ENCODE results near the gene UGT1A6. TPM values are rescaled to one million over a fixed set of nuclear protein-coding genes. Genes with fewer than 3 reads are reported as not detected.

The UGT1A6 gene
- total RNA-seq, 2 donors from 2014 or later: not detected

DNA sequence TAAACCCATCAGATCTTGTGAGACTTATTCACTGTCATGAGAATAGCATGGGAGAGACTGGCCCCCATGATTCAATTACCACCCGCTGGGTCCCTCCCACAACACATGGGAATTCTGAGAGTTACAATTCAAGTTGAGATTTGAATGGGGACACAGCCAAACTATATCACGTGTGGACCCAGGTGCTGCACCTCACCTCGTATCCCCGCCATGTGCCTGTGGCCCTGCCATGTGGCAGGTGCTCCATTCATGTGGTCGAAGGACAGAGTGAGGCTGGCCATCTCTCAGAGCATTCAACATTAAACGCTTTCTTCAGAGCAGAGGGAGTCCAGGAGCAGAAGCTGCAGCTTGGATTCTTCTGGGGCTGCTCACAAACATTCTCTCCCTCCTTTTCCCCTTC, 117.7 kb downstream of the UGT1A6 start:
- DNase-seq (ENCODE audit: low spot score): peak; percentile 25

GRCh38 chr2:233811087-233811486, 118.4 kb downstream of the UGT1A6 start:
- peak; percentile 26 for DNase-seq (ENCODE audit: low spot score)
- intact Hi-C loops (cut with DNase I): no loop called here

More for the DNA sequence above, 117.7 kb downstream of the UGT1A6 start:
- intact Hi-C loops (cut with DNase I): no loop called here

- intact Hi-C loops (cut with DNase I): no loop called here
- DNase-seq (ENCODE audit: low spot score): peak; percentile 53
Measured at GRCh38 chr2:233811732-233812131, 119.0 kb downstream of the UGT1A6 start.

DNA sequence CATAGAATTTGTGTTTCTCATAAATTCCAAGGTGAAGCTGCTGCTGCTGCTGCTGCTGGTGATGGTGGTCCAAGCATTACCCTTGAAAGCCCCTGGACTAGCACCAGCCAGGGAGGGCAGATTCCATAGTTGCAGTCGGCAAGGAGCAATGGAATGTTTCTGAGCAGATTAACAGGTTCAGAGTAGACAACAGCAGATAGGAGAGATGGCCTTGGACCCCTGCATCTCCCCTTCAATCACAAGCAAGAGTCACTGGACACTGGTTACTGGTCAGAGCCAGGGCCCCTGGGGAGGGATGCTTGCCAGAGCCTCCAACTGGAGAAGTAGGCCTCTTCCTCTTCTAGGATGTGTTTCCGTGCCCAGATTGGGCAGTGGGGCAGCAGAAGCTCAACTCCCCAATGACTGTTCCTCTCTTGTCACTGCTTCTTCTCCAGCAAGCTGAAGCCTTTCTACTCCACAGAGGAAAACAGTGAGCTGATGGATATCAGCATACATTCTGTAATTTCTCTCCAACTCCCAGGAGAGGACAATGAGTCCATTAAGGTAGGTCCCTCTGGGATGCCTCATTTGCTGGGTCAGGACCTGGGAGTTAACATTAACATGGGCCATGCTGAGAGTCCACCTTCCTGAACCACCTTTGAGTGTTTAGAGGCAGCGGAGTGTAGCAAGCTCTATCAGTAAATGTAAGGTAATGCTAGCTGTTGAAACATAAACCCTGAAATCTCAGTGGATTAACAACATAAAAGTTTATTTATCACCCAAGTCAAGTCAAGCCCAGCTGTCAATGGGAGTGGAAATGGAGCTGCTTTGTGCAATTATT, 120.8 kb downstream of the UGT1A6 start:
- peak; percentile 50 for DNase-seq (ENCODE audit: low spot score)
- intact Hi-C loops (cut with DNase I): no loop called here

DNA sequence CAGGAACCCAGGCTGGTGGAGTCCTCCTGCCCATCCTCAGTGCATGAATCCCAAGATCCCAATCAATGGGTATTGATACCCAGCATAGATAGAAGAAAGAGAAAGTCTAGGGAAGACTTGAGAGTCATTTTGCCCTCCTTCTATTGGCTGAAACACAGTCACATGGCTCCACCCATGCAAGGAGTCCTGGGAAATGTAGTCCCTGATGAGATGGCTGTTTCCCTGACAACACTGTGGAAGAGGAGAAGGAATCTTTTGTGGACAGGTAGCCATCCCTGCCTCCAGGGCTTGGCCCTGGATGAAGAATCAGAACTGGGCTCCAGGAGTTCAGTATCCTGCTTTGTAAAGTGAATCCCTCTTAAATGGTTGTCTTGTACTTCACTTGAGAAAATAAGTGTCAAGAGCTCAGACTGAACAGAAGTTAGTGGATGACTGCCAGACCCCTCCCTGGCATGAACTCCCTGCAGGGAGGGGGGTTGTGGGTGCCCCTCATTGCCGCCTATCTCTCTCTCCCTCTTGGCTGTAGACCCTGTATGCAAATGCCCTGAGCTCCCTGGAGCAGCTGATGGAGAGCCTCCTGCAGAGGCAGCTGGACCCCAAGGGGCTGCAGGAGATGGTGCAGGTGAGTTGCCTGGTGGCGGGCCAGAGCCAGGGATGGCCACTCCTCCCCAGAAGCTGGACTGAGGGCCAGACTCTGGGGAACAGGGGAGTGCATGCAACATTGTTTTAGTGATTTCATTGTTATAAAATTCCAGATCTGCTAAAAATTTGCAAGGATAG, 121.6 kb downstream of the UGT1A6 start:
- intact Hi-C loops (cut with DNase I): no loop called here
- peak; percentile 20 for DNase-seq (ENCODE audit: low spot score)

DNA sequence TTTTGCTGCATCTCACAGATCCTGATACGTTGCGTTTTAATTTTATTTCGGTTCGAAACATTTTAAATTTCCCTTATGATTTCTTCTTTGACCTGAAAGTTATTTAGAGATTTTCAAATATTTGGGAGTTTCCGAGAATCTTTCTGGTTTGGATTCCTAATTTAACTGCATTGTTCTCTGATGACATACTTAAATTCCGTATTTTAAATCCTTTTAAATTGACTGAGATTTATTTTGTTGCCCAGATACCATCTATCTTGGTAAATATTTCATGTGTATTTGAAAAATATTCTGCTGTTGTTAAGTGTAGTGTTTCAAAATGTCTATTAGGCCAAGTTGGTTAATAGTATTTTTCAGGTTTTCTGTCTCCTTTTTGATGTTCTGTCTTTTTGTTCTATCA, 123.2 kb downstream of the UGT1A6 start:
- DNase-seq (ENCODE audit: low spot score): no peak
- intact Hi-C loops (cut with DNase I): no loop called here

- peak; percentile 16 for DNase-seq (ENCODE audit: low spot score)
- intact Hi-C loops (cut with DNase I): no loop called here
Measured at GRCh38 chr2:233816334-233816733, 123.6 kb downstream of the UGT1A6 start.

GRCh38 chr2:233816771-233817170, 124.1 kb downstream of the UGT1A6 start:
- intact Hi-C loops (cut with DNase I): no loop called here
- peak; percentile 53 for DNase-seq (ENCODE audit: low spot score)

GRCh38 chr2:233817361-233817911, 124.7 kb downstream of the UGT1A6 start:
- peak; percentile 48 for DNase-seq (ENCODE audit: low spot score)

DNA sequence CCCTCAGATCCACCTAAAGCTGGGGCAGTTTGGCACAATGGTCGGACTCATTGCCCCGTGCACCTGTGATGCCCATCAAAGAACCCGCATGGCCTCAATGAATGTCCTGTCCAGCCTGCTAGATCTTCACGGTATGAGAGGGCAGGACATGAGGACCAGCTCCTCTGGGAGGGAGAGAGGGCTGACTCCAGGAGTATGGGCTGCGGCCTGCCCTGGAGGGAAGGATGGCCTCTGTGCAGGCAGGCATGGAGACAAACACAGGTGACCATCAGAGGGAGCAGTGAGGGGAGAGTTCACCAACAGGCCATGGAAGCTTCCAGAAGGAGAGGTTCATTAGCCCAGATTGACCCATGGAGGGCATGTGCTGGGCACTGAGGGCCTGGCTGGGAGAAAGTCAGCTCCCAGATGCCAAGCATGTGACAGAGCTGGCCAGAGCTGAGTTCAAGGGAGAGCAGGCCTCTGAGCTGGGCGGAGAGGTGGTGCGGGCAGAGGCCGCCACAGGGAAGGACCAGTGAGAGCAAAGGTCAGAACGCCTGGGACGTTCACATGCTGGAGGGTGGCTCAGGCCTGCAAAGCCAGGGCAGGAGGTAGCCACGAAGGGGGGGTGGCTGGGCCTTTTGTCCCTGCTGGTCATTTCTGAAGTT, 125.4 kb downstream of the UGT1A6 start:
- intact Hi-C loops (cut with DNase I): no loop called here

More at GRCh38 chr2:233817361-233817911, 124.7 kb downstream of the UGT1A6 start:
- intact Hi-C loops (cut with DNase I): no loop called here

GRCh38 chr2:233818639-233819621, 126.2 kb downstream of the UGT1A6 start:
- peak; percentile 79 for DNase-seq (ENCODE audit: low spot score)
- intact Hi-C loops (cut with DNase I): no loop called here

More for the DNA sequence above, 125.4 kb downstream of the UGT1A6 start:
- DNase-seq (ENCODE audit: low spot score): peak; percentile 74

- intact Hi-C loops (cut with DNase I): loop anchor here in 1 of 2 donors (5.0 kb wide), 1 partner anchor 1687 kb away; no protein-coding TSS in a partner anchor
- peak; percentile 76 for DNase-seq (ENCODE audit: low spot score)
Measured at GRCh38 chr2:233819884-233820773, 127.4 kb downstream of the UGT1A6 start.

DNA sequence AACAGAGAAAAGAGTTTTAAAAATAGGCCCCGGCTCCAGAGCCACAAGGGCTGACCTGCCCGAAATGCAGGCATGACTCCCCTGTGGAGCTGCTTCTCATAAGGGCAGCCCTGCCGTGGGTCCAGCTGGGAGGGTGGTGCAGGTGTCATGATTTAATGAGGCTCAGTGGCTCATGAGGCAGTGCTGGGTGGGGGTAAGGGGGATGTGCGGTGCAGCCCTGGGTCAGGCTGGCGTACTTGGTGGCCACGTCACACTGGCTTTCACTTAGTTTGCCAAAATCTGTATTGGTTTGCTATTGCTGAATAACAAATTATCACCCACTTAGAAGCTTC, 128.1 kb downstream of the UGT1A6 start:
- intact Hi-C loops (cut with DNase I): loop anchor here in 1 of 2 donors (5.0 kb wide), 1 partner anchor 1687 kb away; no protein-coding TSS in a partner anchor
- DNase-seq (ENCODE audit: low spot score): peak; percentile 54

- peak; percentile 11 for DNase-seq (ENCODE audit: low spot score)
- intact Hi-C loops (cut with DNase I): loop anchor here in 1 of 2 donors (5.0 kb wide), 1 partner anchor 1686 kb away; no protein-coding TSS in a partner anchor
Measured at GRCh38 chr2:233821196-233821595, 128.5 kb downstream of the UGT1A6 start.

- intact Hi-C loops (cut with DNase I): loop anchor here in 1 of 2 donors (5.0 kb wide), 1 partner anchor 1686 kb away; no protein-coding TSS in a partner anchor
Measured at GRCh38 chr2:233821709-233822100, 129.0 kb downstream of the UGT1A6 start.

DNA sequence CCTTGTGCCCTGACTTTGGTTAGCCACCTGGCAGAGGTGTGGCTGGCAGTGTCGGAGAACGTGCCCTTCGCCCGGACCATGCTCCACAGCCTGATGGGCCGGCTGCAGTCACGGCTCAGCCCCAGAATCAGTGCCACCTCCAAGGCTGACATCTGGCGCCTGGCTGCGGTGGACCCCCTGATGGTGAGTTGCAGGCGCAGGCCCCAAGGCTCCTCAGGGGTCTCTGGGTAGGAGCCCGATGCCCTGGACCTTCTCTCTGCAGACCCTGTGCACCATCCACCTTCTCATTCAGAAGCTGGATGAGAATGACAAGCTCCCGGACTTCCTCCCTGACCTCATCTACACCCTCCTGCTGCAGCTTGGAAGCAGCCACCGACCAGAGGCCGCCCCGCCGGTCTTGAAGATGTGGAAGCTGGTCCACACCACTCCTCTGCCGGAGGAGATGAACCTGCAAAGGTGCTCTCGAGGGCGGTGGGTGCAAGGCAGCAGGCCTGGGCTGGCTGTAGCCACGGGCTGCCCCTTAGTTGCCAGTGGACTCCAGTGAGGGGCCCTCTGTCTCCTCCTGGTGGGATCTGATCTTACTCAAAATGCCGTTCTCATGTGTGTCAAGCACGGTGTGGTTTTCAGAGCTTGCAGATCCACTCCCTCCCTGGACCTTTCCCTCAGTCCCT, 129.5 kb downstream of the UGT1A6 start:
- intact Hi-C loops (cut with DNase I): loop anchor here in 1 of 2 donors (5.0 kb wide), 1 partner anchor 1685 kb away; no protein-coding TSS in a partner anchor
- peak; percentile 67 for DNase-seq (ENCODE audit: low spot score)

More at GRCh38 chr2:233821709-233822100, 129.0 kb downstream of the UGT1A6 start:
- DNase-seq (ENCODE audit: low spot score): peak; percentile 37
